GM18861 (cell line): Measurements from ENCODE around the gene IL1RAPL1.
A peak's percentile ranks its signal among the peaks of the same experiment; 100 is the strongest.

Experiments
- ATAC-seq: cut with Tn5 transposase; IDR thresholded peaks from one replicate; pipeline ENCODE4 v1.9.1; 2021; ENCODE audit not compliant: unreplicated experiment

The IL1RAPL1 gene

GRCh38 chrX:29852767-29853166, 1265.5 kb downstream of the IL1RAPL1 start:
- ATAC-seq: no peak

GRCh38 chrX:29858714-29859113, 1271.5 kb downstream of the IL1RAPL1 start:
- no peak for ATAC-seq

GRCh38 chrX:29862126-29862677, 1275.0 kb downstream of the IL1RAPL1 start:
- ATAC-seq: no peak

- ATAC-seq: no peak
Measured at GRCh38 chrX:29867971-29868370, 1280.7 kb downstream of the IL1RAPL1 start.

DNA sequence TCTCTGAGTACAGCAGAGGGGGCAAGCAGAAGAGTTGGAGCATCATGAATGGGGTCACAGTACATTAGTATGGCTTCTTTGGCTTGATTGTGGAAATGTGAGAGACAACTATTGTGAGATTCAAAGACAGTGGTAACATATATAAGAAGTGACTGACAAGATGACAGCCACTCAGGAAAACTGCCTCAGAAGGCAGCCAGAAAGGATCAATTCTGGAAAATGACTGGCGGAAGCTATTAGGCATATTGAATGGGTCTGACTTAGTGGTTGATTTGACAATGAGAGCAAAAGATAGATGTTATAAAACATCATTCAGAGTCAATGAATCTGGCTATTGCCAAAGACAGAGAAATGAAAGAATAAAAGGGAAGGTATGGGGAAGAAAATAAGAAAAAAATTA, 1282.6 kb downstream of the IL1RAPL1 start:
- no peak for ATAC-seq

- ATAC-seq: no peak
Measured at GRCh38 chrX:29870608-29871007, 1283.4 kb downstream of the IL1RAPL1 start.

GRCh38 chrX:29872831-29873230, 1285.6 kb downstream of the IL1RAPL1 start:
- no peak for ATAC-seq

DNA sequence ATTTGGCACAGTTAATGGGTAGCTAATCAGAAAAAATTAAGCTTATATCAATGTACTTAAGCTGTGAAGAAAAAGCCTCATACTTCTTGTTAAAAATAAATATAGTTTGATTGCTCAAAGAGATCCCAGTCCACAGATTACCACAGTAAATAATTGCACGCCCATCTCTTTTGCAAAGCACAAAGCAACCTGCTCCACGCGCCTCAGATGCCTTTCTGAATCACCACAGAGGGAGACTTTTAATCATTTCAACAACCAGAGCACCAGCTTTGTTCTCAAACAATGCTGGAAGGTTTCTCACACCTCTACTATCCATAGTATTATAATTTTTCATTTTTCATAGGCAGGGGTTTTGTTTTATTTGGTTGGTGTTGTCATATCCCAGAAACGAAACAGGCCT, 1289.5 kb downstream of the IL1RAPL1 start:
- ATAC-seq: no peak

DNA sequence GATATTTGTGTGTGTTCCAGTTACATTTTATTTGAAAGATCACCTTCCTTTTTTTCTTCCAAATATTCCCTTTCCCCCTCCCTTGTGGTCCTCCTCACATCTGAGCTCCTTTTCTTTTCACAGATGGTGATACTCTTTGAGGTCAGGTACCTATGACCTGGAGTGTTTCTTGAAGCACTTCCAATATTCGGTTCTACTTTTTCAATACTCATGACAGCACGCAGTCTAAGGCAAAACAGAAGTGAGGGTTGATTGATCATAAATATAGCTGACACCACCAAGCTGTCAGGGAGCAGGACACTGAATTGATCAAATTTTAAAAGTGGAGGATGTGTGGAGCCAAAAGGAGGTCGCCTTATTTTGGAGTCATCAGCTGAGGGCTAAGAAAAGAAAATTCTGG, 1293.7 kb downstream of the IL1RAPL1 start:
- ATAC-seq: no peak

- ATAC-seq: no peak
Measured at GRCh38 chrX:29890004-29890403, 1302.8 kb downstream of the IL1RAPL1 start.

DNA sequence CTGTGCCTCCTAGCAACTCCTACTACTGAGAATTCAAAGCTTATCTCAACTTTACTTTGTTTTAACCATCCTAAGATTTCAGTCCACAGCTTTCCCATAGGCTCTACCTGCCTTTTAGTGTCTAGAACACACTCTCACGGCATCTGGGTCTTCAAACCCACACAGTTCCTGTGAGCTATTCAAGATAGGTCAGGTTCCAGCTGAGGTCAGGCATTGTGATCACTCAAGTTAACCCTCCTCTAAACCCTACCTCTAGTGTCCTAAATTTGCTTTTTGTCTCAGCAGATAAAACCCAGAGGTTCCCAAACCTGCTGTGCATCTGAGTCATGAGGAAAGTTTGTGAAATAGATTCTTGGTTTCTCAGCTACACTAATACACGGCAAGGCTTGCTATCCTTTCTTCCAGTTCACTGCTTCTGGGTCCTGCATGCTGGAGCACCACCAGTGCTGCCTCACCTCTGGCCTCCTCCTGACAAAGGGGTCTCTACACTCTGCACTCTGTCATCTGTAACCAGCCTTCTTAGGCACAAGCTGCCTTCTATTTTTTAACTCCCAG, 1303.5 kb downstream of the IL1RAPL1 start:
- no peak for ATAC-seq

DNA sequence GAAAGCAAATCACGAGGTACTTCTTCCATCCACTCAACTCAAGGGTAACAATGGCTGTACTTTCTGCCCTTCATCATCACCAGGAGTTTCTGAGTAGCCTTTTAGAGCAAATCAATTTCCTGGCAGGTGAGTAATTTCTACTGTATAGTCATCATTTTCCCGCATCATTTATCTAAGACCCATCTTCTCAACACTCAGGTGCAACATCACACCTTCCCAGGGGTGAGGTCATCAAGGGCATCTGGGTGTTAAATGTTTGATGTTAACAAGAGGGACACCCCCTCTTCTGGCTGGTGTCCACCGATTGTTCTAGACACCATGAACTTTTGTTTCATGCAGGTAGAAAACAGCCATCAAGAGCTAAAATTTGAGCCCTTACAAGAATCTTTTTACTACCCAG, 1314.8 kb downstream of the IL1RAPL1 start:
- no peak for ATAC-seq

GRCh38 chrX:29903360-29903759, 1316.1 kb downstream of the IL1RAPL1 start:
- no peak for ATAC-seq

- peak; percentile 54 for ATAC-seq
Measured at GRCh38 chrX:29911673-29912072, 1324.4 kb downstream of the IL1RAPL1 start.

DNA sequence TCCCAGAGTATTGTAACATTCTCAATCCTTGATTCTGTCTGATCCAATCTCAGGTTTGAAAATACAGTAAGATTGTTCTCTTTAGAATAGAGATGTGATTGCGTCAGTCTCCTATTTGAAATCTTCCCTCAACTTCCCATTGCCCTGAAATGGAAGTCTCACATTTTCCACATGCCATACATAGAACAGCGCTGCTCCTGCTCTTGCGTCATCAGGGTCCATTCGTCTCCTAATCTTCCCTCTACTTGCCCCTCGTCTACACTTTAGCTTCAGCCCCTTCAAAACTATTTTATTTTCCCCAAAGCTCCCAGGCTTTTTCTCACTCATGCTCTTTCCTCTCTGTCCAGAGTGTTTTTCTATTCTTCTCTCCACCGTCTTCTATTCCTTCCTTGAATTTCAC, 1326.4 kb downstream of the IL1RAPL1 start:
- no peak for ATAC-seq

DNA sequence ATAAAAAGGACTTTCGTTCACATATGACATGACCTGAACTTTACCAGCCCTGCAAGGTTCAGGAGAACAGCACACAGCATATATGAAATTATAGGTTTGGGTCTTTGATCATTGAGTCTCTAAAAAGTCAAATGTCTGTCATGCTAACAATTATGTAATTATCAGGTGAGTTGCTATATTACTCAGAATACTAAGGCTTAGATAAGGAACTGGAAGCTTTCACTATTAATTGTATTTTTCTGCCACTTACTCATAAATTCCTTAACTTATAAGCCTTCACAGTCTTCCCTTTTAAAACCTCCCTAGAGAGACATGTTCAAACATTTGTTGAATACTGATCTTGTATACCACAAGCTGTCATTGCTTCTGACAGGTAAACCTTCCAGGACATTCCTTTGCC, 1335.4 kb downstream of the IL1RAPL1 start:
- no peak for ATAC-seq

- ATAC-seq: no peak
Measured at GRCh38 chrX:29926056-29926455, 1338.8 kb downstream of the IL1RAPL1 start.

DNA sequence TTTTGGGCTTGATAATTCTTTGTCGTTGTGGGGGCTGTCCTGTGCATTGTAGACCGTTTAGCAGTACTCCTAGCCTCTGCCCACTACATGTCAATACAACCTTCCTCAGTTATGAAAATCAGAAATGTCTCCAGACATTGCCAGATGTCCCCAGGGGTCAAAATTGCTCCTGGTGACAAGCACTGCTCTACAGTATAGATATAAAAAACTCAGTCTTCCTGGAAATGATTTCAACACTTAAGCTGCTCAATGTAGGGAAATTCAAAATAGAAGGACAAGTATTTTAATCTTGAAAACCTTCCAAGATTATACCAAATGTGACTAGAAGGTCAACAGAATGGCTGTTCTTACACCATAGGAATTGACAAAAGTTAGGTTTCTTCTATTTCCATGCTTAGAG, 1339.4 kb downstream of the IL1RAPL1 start:
- ATAC-seq: no peak

DNA sequence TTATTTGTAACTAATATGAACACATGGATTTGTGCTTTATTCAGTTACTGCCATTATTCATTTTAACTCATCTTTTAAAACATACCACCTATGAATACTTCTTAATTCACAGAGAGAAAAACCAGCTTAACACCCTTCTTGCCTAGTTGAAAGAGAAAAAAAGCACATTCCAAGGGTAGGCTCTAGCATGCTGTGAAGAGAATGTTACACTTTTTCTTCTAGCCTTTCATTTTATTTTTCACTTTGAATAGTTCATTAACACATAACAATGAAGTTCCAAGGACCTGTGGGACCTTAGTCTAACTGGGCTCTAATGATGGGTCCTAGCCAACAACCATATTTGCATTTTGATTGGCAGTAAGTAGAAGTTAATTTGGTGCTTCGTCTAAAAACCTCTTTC, 1348.2 kb downstream of the IL1RAPL1 start:
- no peak for ATAC-seq

GRCh38 chrX:29940750-29941149, 1353.5 kb downstream of the IL1RAPL1 start:
- no peak for ATAC-seq

- no peak for ATAC-seq
Measured at GRCh38 chrX:29941287-29941686, 1354.0 kb downstream of the IL1RAPL1 start.

- no peak for ATAC-seq
Measured at GRCh38 chrX:29947225-29947624, 1360.0 kb downstream of the IL1RAPL1 start.

- no peak for ATAC-seq
Measured at GRCh38 chrX:29948653-29949052, 1361.4 kb downstream of the IL1RAPL1 start.
